Measurements from ENCODE around the gene RMI1.
"Not testable (repeated sequence)": the region's sequence is repeated elsewhere in the genome, so short reads cannot be mapped to it uniquely, and the experiment has no call there.

Gene RMI1

GRCh38 chr9:83980395-83981125, at the start of gene RMI1:
TSS of gene RMI1 (plus strand) at chr9:83980805. CDS start at chr9:84000987, 20,182 bp downstream.
- Mint-ChIP-seq H3K4me3 (peak within 1 kb of the TSS; percentile 99), H3K27ac (peak within 1 kb of the TSS; percentile 100), H3K36me3 (peaks cover 13% of the 10 kb centered on the region), H3K27me3 (no peaks in the 10 kb centered on the region), H3K9me3 (no peaks in the 10 kb centered on the region), H3K4me1 (peaks cover 16% of the 10 kb centered on the region)
- DNase-seq (ENCODE audit: low spot score in 2 of 2) (peak; percentile 98 to 99), ATAC-seq (ENCODE audit: low read depth) (peak; percentile 75)

DNA sequence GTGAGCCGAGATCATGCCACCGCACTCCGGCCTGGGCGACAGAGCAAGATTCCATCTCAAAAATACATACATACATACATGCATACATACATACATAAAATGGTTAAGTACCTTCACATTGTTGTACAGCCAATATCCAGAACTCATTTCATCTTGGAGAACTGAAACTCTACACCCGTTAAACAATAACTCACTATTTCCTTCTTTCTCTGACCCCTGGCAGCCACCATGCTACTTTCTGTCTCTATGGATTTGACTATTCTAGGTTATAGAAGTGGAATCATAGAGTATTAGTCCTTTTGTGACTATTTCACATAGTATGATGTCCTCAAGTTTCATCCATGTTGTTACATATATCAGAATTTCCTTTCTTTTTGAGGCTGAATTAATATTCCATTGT, 49.7 kb upstream of the RMI1 start:
- H3K27ac Mint-ChIP-seq = no peak overlapping the region
- peaks cover 2% of the 10 kb centered on the region for H3K27me3 Mint-ChIP-seq
- ATAC-seq (ENCODE audit: low read depth) = no peak
- H3K4me3 Mint-ChIP-seq = no peak overlapping the region
- no peaks in the 10 kb centered on the region for H3K9me3 Mint-ChIP-seq
- no peaks in the 10 kb centered on the region for H3K36me3 Mint-ChIP-seq
- no peaks in the 10 kb centered on the region for H3K4me1 Mint-ChIP-seq
- DNase-seq (ENCODE audit: low spot score in 2 of 2) = no peak

- Mint-ChIP-seq H3K27ac (peak overlapping the region; percentile 28), H3K4me3 (no peak overlapping the region), H3K4me1 (no peaks in the 10 kb centered on the region), H3K36me3 (no peaks in the 10 kb centered on the region), H3K27me3 (peaks cover 2% of the 10 kb centered on the region), H3K9me3 (no peaks in the 10 kb centered on the region)
- DNase-seq (ENCODE audit: low spot score in 2 of 2) (no peak), ATAC-seq (ENCODE audit: low read depth) (no peak)
These were observed 48.6 kb upstream of the RMI1 start for GRCh38 chr9:83932011-83932410.

- Mint-ChIP-seq H3K36me3 (no peaks in the 10 kb centered on the region), H3K27ac (no peak overlapping the region), H3K9me3 (no peaks in the 10 kb centered on the region), H3K4me1 (no peaks in the 10 kb centered on the region), H3K27me3 (peaks cover 2% of the 10 kb centered on the region), H3K4me3 (no peak overlapping the region)
- no peak for ATAC-seq (ENCODE audit: low read depth)
- no peak for DNase-seq (ENCODE audit: low spot score in 2 of 2)
These were observed 47.8 kb upstream of the RMI1 start for GRCh38 chr9:83932851-83933250.

- ATAC-seq (ENCODE audit: low read depth) = no peak
- H3K27me3 Mint-ChIP-seq = no peaks in the 10 kb centered on the region
These were observed 46.8 kb upstream of the RMI1 start for GRCh38 chr9:83933790-83934189.

DNA sequence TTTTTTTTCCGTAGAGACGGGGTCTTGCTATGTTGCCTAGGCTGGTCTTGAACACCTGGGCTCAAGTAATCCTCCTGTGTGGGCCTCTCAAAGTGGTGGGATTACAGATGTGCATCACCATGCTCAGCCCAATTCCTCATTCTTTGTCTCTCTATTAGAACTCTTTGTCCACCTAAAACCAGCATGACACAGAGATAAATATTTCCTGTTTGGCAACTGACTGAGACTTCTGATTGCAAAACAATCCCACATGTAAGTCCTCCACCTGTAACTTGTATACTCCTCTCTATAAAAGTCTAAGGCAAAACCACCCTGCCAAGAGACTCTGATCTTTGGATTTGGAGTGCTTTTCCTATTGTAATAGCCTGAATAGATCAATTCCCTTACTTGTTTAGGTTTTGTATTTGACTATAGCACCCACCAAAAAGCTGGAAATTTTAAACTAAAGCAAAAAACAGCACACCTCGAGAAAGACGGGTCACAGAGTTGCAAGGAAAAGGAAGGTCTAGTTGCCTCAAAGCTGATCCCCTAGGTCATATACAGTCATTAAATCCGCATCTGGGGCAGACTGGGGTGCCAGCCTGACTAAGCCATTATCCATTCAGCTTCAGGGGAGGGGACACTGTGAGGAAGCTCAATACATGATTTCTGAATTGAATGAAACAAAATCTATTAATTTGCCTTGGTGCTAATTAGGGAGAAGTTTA, 45.9 kb upstream of the RMI1 start:
- H3K9me3 Mint-ChIP-seq = no peaks in the 10 kb centered on the region
- H3K27ac Mint-ChIP-seq = no peak overlapping the region
- no peak overlapping the region for H3K4me3 Mint-ChIP-seq
- H3K4me1 Mint-ChIP-seq = no peaks in the 10 kb centered on the region
- no peak for DNase-seq (ENCODE audit: low spot score in 2 of 2)
- H3K36me3 Mint-ChIP-seq = no peaks in the 10 kb centered on the region
- H3K27me3 Mint-ChIP-seq = no peaks in the 10 kb centered on the region
- ATAC-seq (ENCODE audit: low read depth) = no peak

More at GRCh38 chr9:83933790-83934189, 46.8 kb upstream of the RMI1 start:
- Mint-ChIP-seq H3K9me3 (no peaks in the 10 kb centered on the region), H3K36me3 (no peaks in the 10 kb centered on the region), H3K4me1 (no peaks in the 10 kb centered on the region), H3K27ac (no peak overlapping the region), H3K4me3 (no peak overlapping the region)
- no peak for DNase-seq (ENCODE audit: low spot score in 2 of 2)

DNA sequence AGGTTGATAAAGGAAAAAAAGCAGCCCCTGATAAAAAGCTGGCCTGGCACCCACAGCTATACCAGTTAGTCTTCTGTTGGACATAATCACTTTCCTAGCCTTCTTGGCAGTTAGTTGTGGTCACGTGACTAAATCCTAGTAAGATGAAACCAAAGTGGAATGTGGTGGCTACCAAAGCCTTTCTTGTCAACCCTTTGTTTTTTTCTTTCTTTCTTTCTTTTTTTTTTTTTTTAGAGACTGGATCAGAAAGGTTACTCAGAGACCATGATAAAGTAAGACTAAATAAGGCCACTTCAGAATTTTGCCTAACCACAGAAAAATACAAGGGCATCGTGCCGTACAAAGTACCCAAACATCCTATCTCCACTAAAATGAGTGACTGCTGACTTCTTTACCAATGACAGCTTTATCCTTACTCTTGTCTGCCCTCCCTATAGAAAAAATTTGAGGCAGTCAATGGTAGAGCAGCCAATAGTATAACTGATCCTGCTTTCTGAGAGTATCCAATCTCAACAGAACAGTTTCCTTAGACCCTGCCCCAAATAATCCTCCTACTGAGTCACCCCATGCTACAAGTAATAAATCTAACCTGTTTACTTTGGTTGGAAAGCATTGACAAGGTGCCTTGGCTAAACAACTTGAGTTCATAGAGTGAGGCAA, 45.2 kb upstream of the RMI1 start:
- H3K9me3 Mint-ChIP-seq = no peaks in the 10 kb centered on the region
- H3K27me3 Mint-ChIP-seq = no peaks in the 10 kb centered on the region
- no peak overlapping the region for H3K27ac Mint-ChIP-seq
- no peaks in the 10 kb centered on the region for H3K36me3 Mint-ChIP-seq
- DNase-seq (ENCODE audit: low spot score in 2 of 2) = no peak
- no peaks in the 10 kb centered on the region for H3K4me1 Mint-ChIP-seq
- ATAC-seq (ENCODE audit: low read depth) = no peak
- no peak overlapping the region for H3K4me3 Mint-ChIP-seq

- H3K4me3 Mint-ChIP-seq = no peak overlapping the region
- H3K36me3 Mint-ChIP-seq = peaks cover 3% of the 10 kb centered on the region
- DNase-seq (ENCODE audit: low spot score in 2 of 2) (no peak), ATAC-seq (ENCODE audit: low read depth) (no peak)
- no peak overlapping the region for H3K27ac Mint-ChIP-seq
- H3K4me1 Mint-ChIP-seq = no peaks in the 10 kb centered on the region
- no peaks in the 10 kb centered on the region for H3K9me3 Mint-ChIP-seq
- H3K27me3 Mint-ChIP-seq = no peaks in the 10 kb centered on the region
These were observed 44.1 kb upstream of the RMI1 start for GRCh38 chr9:83936523-83936922.

DNA sequence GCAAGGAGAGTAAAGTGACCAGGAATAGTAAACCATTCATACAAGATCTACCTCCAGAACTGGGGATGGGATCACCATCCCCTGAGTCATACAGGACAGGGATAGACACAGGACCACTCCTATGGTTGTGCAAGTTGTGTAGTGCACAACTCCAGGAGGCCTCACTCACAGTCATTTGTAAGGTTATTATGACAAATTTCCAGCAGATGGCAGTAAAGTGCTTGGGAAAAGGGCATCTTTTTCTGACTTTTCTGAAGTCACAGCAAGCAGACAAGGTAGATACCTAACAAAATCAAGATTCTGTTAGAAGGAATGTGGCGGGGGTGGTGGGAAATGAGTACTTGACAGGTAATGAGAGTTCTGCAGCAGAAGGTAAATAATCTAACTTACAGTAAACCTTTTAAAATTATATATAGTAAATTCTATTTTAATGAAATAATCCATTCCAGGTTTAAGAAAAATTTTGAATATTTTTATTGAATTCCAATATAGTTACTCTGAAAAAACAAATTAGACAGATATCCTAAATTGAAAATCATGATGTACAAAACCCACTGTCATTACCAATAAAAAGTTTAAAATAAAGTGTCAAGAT, 42.6 kb upstream of the RMI1 start:
- Mint-ChIP-seq H3K36me3 (peaks cover 10% of the 10 kb centered on the region), H3K4me1 (no peaks in the 10 kb centered on the region), H3K4me3 (no peak overlapping the region), H3K9me3 (no peaks in the 10 kb centered on the region), H3K27me3 (no peaks in the 10 kb centered on the region), H3K27ac (no peak overlapping the region)
- peak; percentile 40 to 70 for DNase-seq (ENCODE audit: low spot score in 2 of 2)
- ATAC-seq (ENCODE audit: low read depth) = peak; percentile 68

DNA sequence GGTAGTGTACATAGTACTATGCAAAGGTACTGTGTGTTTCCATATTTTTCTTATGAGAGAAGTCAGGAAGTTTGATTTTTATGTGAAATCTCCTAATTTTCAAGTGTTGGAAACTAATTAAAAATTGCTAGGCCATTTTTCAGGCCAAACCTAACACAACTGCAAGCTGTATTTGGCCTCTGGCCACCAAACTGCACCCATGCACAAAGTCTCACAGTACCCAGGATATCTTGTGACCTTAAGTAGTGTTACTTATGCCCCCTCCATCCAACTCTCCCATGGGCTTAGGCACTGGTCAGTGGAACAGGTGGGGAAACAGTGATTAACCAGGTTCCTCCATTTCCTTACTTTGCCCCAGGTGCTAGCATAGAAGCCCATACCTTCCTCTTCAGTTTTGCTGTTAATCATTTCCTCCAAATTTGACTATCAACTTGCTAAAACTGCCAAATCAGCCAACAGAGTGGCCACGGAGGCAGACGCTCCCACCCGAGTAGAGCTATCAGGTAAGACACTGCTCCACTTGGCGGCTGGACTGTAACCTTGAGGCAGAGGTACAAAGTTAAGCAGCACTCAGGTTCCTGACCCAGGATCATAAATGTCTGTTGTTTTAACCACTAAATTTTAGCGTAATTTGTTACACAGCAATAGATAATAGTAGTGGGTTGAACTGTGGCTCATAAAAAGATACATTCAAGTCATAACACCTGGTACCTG, 39.9 kb upstream of the RMI1 start:
- Mint-ChIP-seq H3K9me3 (no peaks in the 10 kb centered on the region), H3K36me3 (peaks cover 16% of the 10 kb centered on the region), H3K4me1 (no peaks in the 10 kb centered on the region), H3K27ac (peak overlapping the region; percentile 42), H3K27me3 (no peaks in the 10 kb centered on the region), H3K4me3 (no peak overlapping the region)
- no peak for ATAC-seq (ENCODE audit: low read depth)
- no peak for DNase-seq (ENCODE audit: low spot score in 2 of 2)

- DNase-seq (ENCODE audit: low spot score in 2 of 2); H3K4me1 Mint-ChIP-seq; H3K27ac Mint-ChIP-seq; H3K36me3 Mint-ChIP-seq; H3K27me3 Mint-ChIP-seq; ATAC-seq (ENCODE audit: low read depth); H3K4me3 Mint-ChIP-seq; H3K9me3 Mint-ChIP-seq: not testable (repeated sequence)
These were observed 32.5 kb upstream of the RMI1 start for GRCh38 chr9:83948096-83948495.

DNA sequence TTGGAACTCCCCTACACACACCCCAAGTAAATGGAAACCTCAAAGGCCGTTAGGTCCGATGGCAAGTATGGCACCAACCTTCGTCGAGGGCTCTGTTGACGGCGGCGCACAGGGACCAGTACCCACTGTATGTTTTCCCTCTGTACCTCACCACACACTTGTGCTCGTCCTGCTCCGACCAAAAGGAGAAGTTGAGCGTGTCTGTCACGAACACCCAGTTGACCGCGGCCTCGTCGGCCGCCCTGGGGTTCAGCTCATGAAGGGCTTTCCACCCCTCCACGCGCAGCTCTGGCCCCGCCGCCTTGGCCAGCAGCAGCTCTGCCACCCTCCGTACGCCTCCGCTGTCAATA, 24.5 kb upstream of the RMI1 start:
- peaks cover 9% of the 10 kb centered on the region for H3K4me1 Mint-ChIP-seq
- H3K9me3 Mint-ChIP-seq = no peaks in the 10 kb centered on the region
- DNase-seq (ENCODE audit: low spot score in 2 of 2) (peak; percentile 18 to 25), ATAC-seq (ENCODE audit: low read depth) (peak; percentile 63)
- peak overlapping the region; percentile 97 for H3K4me3 Mint-ChIP-seq
- peaks cover 3% of the 10 kb centered on the region for H3K36me3 Mint-ChIP-seq
- no peaks in the 10 kb centered on the region for H3K27me3 Mint-ChIP-seq
- peak overlapping the region; percentile 88 for H3K27ac Mint-ChIP-seq

GRCh38 chr9:83956436-83957247, 24.0 kb upstream of the RMI1 start:
- peak overlapping the region; percentile 97 for H3K4me3 Mint-ChIP-seq
- peak overlapping the region; percentile 88 for H3K27ac Mint-ChIP-seq

More at GRCh38 chr9:83956436-83957247, 24.0 kb upstream of the RMI1 start:
- peaks cover 9% of the 10 kb centered on the region for H3K4me1 Mint-ChIP-seq
- H3K9me3 Mint-ChIP-seq = no peaks in the 10 kb centered on the region
- DNase-seq (ENCODE audit: low spot score in 2 of 2) (peak; percentile 18 to 34), ATAC-seq (ENCODE audit: low read depth) (peak; percentile 72)
- H3K36me3 Mint-ChIP-seq = peaks cover 3% of the 10 kb centered on the region
- no peaks in the 10 kb centered on the region for H3K27me3 Mint-ChIP-seq

Data from memory B cell (primary cell).